ENCODE results near the gene SIGLEC6.
"Not testable (repeated sequence)": the region's sequence is repeated elsewhere in the genome, so short reads cannot be mapped to it uniquely, and the experiment has no call there.

The SIGLEC6 gene

DNA sequence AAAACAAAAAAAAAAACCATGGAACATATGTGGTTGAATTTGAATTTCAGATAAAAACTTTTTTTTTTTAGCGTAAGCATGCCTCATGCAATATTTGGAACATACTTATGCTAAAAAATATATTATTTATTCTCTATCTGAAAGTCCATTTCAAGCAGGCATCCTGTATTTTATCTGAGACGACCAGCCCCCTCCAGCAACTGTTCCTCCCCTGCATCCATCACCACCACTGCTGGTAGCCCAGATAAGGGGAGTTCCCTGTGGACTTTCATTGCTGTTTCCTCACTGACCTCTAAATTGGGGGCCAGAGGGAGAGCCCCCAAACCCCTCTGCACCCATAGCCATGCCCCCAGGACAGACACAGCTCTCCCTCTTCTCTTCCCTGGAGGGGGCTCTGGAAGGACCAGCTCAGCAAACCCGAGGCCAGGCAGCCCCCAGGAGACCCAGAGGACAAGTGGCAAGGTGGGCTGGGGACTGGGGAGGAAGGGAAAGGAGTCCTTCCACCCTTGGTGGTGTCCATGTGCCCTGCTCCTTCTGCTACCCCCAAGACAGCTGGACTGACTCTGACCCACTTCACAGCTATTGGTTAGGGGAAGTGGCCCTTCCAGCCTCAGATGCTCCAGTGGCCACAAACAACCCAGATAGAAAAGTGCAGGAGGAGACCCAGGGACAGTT lies 23.3 kb downstream of the SIGLEC6 start:
- no peak for DNase-seq

DNA sequence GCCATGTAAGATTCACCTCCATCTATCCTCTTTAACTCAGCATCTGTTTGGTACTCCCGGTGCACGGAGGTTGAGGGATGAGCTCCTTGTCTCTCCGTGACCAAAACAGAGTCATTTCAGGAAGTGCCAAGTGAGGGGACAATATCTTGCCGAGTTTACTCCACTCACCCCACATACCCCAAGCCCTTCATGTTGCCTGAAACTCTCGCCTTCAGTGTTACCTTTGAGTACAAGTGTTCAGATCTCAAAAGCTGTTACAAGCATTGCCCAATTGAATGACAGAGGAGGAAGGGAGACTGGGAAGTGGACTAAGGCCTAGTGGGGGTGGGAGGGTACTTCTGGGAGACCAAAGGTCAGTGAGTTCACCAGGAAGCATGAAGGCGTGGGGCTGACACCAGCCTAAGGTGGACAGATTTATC lies 23.8 kb downstream of the SIGLEC6 start:
- DNase-seq: peak; percentile 50 to 51

DNA sequence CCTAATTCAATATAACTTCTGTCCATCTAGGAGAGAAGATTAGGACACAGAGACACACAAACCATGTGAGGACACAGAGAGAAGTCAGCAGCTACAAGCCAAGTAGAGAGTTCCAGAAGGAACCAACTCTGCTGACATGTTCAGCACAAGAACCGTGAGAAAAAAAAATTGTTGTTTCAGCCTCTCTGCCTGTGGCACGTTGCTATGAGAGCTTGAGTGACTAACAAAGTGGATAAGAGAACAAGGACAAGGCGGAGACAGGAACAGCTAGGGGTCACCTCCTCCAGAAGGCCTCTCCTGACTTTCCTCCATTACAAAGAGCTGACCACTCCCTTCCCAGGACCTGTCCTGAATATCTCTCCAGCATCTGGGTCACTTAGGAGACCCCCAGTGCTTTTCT lies 24.3 kb downstream of the SIGLEC6 start:
- peak; percentile 24 to 48 for DNase-seq

DNA sequence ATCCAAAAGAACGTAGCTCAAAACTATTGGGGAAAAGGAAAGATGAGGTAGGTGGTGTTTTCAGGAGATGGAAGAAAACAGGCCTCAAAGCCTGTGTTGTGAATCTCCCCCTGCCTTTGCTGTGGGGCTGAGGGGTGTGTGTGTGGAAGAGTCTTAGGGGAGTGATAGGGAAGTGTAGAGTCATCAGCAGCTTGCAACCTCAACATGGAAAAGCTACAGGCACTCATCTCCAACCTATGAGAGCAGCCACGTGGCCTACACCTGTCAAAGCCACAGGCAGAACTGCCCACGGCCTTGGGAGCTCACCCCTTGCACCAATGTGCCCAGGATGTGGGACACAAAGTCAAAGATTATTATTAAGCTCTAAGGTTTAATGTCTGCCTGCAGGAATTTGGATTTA lies 25.6 kb downstream of the SIGLEC6 start:
- no peak for DNase-seq

DNA sequence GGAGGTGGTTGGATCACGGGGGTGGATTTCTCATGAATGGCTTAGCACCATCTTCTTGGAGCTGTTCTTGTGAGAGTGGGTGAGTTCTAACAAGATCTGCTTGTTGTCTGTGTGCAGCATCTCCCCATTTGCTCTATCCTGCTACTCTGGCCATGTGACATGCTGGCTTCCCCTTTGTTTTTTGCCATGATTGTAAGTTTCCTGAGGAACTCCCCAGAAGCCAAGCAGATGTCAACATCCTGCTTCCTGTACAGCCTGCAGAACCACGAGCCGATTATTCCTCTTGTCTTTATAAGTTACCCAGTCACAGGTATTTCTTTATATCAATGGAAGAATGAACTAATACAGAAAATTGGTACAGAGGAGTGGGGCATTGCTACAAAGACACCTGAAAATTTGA lies 27.6 kb downstream of the SIGLEC6 start:
- DNase-seq: no peak

DNA sequence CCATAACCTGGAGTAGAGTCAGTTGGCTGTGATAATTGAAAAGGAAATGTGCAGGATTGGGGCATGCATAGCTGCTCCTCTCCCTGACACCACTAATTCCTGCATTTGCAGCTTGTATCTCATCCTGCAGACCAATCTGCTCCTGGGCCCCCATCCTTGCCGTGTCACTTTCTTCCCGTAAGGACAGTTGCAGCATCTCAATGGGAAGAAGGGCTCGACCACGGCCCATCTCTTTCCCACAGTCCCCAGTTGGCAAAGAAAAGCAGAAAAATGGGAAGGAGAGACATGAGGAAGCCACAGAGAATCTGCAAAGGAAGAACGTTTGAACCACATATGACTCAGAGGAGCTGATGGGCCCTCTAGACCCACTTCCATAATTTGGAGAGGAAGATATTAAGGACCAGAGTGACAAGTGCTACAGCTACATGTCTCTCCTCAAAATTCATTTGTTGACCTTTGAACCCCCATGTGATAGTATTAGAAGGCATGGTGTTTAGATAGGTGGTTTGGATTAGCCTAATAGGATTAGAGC lies 28.1 kb downstream of the SIGLEC6 start:
- peak; percentile 54 to 55 for DNase-seq

DNA sequence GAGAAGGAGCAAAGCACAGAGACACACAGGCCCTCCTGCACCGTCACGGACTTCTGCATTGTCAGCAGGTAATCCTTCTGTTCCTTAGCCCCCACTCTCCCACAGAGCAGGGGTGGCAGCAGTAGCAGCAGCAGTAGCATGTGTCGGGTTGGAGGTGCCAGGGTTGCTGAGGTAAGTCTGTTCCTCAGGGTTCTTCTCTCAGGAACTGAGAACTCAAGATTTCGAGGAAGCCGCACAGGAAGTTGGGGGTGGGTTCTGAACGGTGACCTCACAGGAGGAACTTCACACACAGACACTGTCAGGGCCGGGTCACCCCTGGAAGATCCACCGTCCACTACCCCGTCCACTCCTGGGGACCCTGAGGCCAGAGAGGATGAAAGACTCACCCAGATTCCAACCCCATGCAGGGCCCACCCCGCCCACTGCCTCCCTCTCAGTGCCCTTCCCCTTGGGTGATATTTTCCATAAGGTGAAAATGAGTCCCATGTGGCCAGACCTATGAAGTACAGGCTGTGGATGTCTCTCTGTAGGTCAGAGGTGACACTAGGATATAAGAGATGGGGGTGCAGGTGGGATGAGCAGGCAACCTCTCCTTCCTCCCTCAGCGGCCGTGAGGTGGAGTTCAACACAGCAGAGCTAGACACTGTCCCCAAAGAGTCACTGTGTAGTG lies 29.7 kb downstream of the SIGLEC6 start, which contains the start of gene SIGLEC12:
Gene SIGLEC12, minus strand, starts transcription at position 207 of the 670 bp plus-strand sequence. Its CDS starts 67 bp downstream, at position 140.
- peak; percentile 76 to 81 for DNase-seq

DNA sequence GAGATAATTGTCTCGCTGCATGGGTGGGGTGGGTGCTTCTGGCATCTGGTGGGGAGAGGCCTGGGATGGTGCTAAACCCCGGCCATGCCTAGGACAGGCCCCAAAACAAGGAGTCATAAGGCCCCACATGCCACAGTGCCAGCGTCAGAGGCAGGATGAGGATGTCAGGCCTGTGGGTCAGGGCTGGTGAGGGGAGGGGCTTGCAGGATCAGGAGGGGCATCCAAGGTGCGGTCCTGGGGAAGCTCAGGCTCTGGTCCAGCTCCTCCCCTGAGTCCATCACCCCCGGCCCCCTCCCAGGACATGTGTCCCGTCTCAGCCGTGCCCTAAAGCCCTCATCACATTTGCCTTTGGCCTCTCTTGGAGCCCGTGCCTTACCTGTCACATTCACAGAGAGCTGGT lies 30.5 kb downstream of the SIGLEC6 start:
- not testable (repeated sequence) for DNase-seq

DNA sequence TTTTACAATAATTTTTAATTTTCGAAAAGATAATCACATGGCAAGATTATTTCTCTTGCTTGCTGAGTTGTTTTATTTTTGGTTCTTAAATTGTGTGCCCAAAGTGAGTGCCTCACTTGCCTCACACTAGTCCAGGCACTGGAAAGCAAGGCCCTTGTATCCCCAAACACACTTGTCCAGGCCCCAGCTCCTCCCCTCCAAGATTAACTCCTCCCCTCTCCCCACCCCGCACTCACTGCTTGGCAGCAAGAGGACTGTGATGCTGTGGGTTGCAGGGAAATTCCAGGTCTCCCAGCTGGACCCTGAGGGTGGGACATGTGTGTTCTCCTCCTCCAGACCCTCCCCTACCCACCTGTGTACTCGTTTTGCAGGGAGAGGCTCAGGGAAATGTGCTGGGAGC lies 33.8 kb downstream of the SIGLEC6 start:
- DNase-seq: no peak

DNA sequence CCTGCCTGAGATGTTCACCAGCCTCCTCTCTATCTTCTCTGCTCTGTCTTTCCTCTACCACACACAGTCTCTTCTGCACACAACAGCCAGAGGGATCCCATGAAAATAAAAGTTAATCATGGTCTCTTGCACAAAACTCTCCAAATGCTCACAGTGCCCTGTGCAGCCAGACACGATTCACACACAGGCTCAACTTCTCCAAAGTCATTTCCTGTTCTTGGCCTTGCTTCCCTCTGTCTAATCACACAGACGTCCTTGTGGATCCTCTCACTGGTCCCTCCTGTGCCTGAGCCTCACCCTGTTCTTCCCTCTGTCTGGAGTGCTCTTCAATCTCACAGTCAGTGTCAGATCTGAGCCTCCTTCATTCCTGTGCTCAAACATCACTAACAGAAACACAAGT lies 37.7 kb downstream of the SIGLEC6 start:
- DNase-seq: peak; percentile 45 to 46

DNA sequence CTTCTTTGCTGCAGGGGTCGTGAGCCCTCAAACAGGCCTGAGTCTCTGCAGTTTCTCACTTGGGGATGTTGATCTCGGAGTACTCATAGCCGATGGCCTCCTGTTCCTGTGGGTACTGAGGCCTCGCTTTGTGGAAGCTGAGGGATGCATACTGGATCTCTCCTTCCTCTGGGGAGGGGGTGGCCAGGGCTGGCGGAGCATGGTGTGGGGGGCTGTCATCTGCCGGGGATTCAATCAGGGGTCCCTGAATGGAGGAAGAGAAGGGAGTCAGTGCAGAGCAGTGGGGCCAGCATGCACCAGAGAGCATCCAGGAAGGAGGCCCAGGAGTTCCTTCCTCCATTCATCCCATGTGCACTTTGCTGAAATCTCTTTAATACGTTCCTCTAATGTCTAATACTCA lies 39.9 kb downstream of the SIGLEC6 start:
- DNase-seq: no peak

DNA sequence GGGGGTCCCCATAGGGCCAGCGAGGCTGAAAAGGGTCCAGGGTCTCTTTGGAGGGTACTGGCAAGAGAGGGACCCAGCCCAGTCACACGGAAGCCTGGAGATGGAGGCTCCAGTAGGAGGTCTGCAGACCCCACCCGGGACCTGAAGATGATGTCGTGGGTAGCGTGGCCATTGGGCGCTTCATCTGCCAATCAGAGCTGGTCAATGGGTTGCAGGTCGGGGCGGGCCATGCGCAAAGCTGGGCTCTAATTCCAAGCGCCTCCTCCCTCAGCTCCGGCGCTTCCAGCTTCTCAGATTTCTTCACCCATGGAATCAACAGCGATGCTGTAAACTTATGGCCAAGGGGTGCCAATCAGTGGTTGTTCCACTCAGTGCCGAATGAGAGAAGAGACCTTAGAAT lies 40.8 kb downstream of the SIGLEC6 start:
- no peak for DNase-seq

DNA sequence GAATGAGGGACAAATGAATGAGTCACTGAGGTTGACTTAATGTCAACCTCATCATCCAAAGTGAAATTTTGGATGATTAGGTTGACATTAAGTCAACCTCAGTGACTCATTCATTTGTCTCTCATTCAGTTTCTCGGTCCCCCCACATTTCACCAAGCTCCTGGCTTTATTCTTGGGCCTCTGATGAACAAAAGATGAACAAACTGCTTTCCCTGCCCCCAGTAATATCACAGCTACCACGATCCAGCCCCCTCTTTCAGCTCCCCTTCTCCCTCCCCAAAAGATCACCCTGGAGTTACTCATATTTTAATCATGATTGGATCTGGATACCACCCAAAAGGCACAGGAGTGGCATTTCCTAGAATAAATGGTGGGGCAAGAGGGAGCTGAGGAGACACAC lies 42.4 kb downstream of the SIGLEC6 start:
- DNase-seq: no peak

DNA sequence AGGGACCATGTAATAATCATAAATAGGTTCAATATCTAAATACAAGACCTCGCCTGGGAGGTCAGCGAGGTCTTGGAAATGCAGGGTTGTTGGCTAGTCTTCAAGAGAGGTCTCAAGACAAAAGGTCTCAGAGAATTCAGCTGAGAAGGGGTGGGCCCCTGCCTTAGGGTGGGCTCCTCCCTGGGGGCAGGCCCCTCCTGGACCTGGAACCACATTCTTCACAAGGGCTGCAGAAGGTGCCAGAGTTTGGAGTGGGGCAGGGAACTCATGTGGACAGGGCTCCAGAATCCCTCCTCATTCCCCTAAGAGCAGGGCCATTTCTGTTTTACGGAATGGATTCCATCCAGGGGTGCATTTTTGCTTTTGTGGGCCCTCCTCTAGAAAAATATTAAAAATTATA lies 43.0 kb downstream of the SIGLEC6 start:
- DNase-seq: no peak

DNA sequence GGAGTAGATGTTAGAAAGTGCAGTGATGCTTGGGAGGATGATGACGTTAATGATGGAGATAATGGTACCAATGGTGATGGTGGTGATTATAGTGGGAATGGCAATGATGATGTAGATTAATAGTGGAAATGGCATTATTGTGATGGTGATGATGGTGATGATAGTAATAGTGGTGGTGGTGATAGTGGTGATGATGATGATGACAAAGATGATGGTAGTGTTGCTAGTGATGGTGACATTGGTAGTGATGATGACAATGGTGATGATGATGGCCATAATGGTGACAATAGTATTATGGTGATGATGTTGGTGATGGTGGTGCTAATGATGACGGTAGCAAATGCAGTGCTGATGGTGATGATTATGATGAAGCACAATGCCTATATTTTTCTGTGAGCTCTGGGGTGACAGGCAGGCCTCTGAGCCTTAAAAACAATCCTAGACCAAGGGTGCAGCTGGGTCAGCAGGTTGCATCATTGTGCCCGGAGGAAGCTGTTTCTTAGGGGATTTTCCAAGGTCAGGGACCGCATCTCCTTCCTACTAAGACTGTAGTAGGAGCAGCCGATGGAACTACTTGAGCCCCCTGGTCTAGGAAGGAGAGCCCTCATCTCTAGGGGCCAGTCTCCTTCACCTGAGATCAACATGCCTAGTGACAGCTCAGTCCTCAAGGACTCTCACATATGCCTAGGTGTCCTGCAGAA lies 45.4 kb downstream of the SIGLEC6 start:
- DNase-seq: no peak

DNA sequence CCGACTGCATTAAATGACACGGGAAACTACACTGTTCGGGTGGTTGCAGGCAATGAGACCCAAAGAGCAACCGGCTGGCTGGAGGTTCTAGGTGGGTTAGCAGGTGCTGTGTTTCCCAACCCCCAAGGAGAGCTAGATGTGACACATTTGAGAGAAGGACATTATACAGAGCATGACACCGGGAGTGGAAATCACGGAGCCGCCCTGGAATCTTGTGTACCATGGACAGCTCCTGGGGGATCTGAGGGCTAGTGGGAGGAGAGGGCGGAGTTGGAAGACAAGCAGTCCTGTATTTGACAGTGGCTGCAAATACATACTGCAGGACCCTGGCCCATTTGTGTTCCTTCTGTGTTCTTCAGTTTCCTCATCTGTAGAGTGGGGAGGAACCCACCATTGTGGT lies 50.9 kb downstream of the SIGLEC6 start:
- peak in 1 of 2 donors; percentile 46 for DNase-seq

DNA sequence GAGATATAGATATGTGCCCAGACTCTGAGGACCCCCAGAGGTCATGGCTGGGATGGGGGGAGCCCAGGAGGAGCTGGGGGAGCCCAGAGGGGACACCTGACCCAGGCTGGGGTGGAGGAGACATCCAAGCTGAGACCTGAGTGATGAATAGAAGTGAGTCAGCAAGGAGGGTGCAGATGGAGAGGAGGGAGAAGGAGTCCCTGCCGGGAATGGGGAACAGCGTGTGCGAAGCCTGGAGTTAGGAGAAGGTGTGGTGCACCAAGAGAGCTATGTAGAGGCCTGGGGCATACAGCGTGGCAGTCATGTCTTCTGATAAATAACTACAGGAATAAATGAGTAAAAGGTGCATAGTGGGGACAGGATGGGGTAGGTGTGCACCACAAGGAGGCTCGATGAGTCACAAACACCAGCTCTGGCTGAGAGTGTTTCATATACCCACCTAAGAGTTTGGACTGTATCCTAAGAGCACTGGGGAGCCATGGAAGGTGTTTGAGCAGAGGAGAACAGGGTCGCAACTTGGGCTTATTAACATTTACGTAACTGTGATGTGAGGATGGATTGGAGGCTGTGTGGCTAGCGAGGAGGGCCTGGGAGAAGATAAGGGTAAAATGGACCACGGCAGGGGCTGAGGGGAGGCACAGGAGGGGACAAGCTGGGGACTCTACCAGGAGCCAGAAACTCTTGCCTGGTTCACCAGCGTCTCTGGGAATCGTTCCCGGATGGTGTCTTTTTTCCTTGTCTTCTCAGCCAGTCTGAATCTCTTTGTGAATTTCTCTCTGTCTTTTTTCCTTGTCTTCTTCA lies 51.7 kb downstream of the SIGLEC6 start:
- DNase-seq: no peak

DNA sequence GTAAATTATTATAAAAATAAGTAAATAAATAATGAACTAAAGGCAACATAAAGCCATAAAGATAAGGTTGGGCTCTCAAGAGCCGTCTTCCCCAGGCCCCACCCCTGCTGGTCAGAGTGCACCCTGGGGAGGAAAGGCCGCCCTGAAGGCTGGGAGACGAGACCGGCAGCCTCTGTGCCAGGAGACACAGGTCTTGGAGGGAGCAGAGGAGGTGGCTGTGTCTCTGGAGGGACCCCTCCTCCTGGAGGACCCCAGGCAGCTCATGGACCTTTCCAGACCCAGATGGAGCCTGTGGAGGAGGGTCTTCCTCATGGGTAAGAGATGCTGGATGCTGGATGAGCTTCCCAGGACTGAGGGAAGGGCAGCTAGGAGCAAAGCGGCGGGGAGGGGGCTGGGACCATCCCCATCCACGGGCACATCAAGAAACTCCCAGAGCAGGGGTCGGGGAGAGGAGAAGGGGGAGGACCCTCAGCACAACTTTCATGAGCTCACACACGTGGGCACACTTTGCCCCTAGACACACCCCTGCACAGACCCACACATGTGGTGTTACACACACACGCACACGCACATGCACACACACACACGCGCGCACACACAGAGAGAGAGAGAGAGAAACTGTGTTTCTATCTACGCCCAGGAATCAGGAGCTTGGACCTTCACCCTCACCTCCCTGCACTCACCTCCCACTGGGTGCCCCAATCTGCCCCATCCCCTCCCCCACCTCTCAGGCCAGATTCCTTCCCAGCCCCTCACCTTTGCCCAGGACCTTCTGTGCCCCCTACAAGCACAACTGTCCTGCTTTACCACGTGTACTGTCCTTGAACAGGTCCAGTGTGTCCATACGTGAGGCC lies 52.9 kb downstream of the SIGLEC6 start, which contains the start of gene CEACAM18:
Gene CEACAM18, plus strand, starts transcription at position 159 of the 854 bp plus-strand sequence.
- no peak for DNase-seq

DNA sequence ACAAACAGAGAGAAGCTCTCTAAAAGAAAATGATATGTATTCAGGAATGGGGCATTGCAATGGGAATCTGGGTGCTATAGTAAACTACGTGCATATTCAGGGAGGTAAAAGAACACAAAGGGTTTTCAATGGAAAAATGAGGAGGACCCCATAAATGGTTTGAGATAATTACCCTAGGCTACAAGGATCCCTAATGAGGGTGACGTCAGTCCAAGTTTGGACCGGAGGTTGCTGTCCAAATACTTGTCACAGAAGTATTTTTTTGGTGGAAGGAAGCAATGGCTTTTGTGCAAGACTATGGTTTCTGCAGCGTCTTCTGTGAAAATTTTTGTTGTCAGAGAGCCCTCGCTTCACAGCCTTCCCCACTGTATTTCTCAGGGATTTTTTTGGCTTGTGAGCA lies 54.1 kb downstream of the SIGLEC6 start:
- no peak for DNase-seq

DNA sequence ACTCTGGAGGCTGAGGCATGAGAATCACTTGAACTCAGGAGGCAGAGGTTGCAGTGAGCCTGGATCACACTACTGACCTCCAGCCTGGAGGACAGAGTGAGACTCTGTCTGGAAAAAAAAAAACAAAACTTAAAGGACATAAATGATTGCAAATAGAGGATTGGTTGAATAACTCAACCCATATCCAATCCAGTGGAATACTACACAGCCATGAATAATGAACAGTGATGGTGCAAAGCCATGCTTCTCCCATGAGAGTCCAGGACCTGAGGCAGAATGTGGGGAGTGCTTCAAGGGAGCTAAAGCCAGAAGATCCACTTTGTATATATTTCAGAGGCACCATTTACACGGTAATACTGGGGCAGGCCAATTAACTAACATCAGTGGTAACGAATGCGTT lies 55.3 kb downstream of the SIGLEC6 start:
- no peak for DNase-seq

DNA sequence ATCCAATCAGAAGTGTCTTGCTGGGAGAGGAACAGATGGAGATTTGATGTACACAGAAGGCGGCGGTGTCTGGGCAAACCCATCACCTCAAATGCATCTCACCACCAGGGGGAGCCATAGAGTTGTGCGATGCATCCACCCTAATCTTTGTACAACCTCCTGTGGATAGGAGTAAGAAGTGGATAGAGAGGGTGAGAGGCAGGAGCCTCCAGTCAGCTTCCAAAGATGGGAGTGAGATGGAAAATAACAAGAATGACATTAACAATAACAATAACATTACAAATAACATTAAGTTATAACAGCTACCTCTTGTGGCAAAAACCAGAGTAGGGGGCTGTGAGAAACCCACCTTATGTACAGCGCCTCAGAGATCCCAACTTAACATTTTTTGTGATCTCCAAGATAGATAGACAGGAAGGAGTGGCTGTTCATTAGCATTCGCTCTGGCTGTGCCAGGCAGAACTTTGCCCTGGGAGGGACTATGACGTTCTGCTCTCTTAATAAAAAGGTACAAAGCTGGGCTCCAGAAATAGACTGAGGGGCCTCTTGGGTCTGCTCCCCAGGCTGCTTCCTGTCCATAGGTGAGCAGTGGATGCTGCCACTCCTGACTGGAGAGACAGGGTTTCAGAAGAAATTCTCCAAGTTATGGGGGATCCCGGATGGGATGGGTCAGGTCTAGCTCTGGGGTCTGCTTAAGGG lies 58.3 kb downstream of the SIGLEC6 start:
- DNase-seq: peak; percentile 53 to 98
